GM12878 (cell line): ENCODE results near the gene WNT7A. TPM values are rescaled to one million over a fixed set of nuclear protein-coding genes. Genes with fewer than 3 reads are reported as not detected.

ENCODE experiments used
- ATAC-seq: fragments of 200-7000 bp; cut with Tn5 transposase; 3 replicates; pipeline ENCODE4 v1.9.1; 2020; ENCODE audit warnings: mild to moderate bottlenecking, moderate library complexity
- BruUV-seq: library from RNA; stranded (reverse); fragments of 400-500 nt; replicated peaks from 2 replicates; lab custom pipeline; 2021; lab: Mats Ljungman, UMichigan
- CTCF ChIA-PET: fragments of 300-600 bp; sonication (Branson Sonifier 250); formaldehyde crosslinking; extraction: SDS; loops from one replicate; lab custom pipeline; 2021; ENCODE audit warnings: inconsistent platforms; lab: Yijun Ruan, JAX
- POLR2A ChIA-PET: fragments of 350-600 bp; formaldehyde crosslinking; extraction: SDS; loops from one replicate; lab custom pipeline; 2021; ENCODE audit warnings: inconsistent platforms; lab: Charles Lee
- RAD21 ChIA-PET: fragments of 300-600 bp; sonication (Branson Sonifier 250); formaldehyde crosslinking; loops from one replicate; lab custom pipeline; 2023; ENCODE audit warnings: antibody characterized with exemption; ENCODE audit not compliant: unreplicated experiment; lab: Charles Lee
- SMC1A ChIA-PET: fragments of 300-600 bp; sonication (Branson Sonifier 250); formaldehyde crosslinking; loops from one replicate; lab custom pipeline; 2023; ENCODE audit not compliant: unreplicated experiment, uncharacterized antibody; lab: Charles Lee
- DNase-seq: peaks from one replicate; pipeline ENCODE4 v3.0.0-alpha.2; 2011; ENCODE audit warnings: low read depth, low spot score
- FAIRE-seq: peaks from 3 replicates; lab custom pipeline; 2011; peaks lifted over from hg19 to GRCh38; lab: Jason Lieb, UNC
- H2AFZ ChIP-seq: 2 replicates; pipeline ENCODE4 v1.6.0; 2011; ENCODE audit warnings: low read depth, low read length, control low read depth; ENCODE audit not compliant: control insufficient read depth
- H3K27ac ChIP-seq: 2 replicates; pipeline ENCODE4 v1.5.1; 2011; ENCODE audit warnings: control low read depth; ENCODE audit not compliant: control insufficient read depth, insufficient read depth
- H3K27me3 ChIP-seq, 2 experiments: replicated peaks in 1 of 2; 2 replicates each; pipeline versions ENCODE4 v1.6.0 to v1.6.1; 2011; ENCODE audit warnings: low read length in 1 of 2; ENCODE audit not compliant: control insufficient read depth in 2 of 2, insufficient read depth in 2 of 2
- H3K36me3 ChIP-seq, 2 experiments: 2 replicates each; pipeline ENCODE4 v1.5.1; 2011; ENCODE audit warnings: low read length in 1 of 2; ENCODE audit not compliant: control insufficient read depth in 2 of 2, insufficient read depth in 2 of 2
- H3K4me1 ChIP-seq: 2 replicates; pipeline ENCODE4 v1.6.1; 2011; ENCODE audit warnings: mild to moderate bottlenecking, low read length, moderate library complexity, mixed read lengths; ENCODE audit not compliant: control insufficient read depth, insufficient read depth
- H3K4me2 ChIP-seq: 2 replicates; pipeline ENCODE4 v1.6.0; 2011; ENCODE audit warnings: control low read depth; ENCODE audit not compliant: control insufficient read depth, insufficient read depth
- H3K4me3 ChIP-seq: fragments of 200-600 bp; sonication (generic); 2 replicates; pipeline ENCODE4 v1.5.1; 2016
- H3K79me2 ChIP-seq: 2 replicates; pipeline ENCODE4 v1.6.0; 2011; ENCODE audit warnings: low read length; ENCODE audit not compliant: control insufficient read depth, insufficient read depth
- H3K9ac ChIP-seq: 2 replicates; pipeline ENCODE4 v1.8.0; 2011; ENCODE audit warnings: low read length, control low read depth, mixed read lengths; ENCODE audit not compliant: control insufficient read depth, insufficient read depth
- H3K9me3 ChIP-seq: replicated peaks from 3 replicates; pipeline ENCODE4 v1.5.1; 2011; ENCODE audit warnings: mild to moderate bottlenecking, low read length; ENCODE audit not compliant: control insufficient read depth, insufficient read depth
- H4K20me1 ChIP-seq: 2 replicates; pipeline ENCODE4 v1.6.0; 2011; ENCODE audit not compliant: control insufficient read depth, insufficient read depth
- EGR1 ChIP-seq, 2 experiments: IDR thresholded peaks; 1 replicate in 1 of 2; 2 replicates in 1 of 2; pipeline ENCODE4 v1.6.1; 2011 to 2012; ENCODE audit warnings: low read depth in 2 of 2, low read length in 2 of 2, borderline replicate concordance in 1 of 2, mild to moderate bottlenecking in 1 of 2, moderate library complexity in 1 of 2
- IRF4 ChIP-seq: IDR thresholded peaks from 2 replicates; pipeline ENCODE4 v1.6.1; 2011; ENCODE audit warnings: low read depth, low read length
- JUNB ChIP-seq: IDR thresholded peaks from 2 replicates; pipeline ENCODE4 v1.6.1; 2016; ENCODE audit warnings: antibody characterized with exemption, mild to moderate bottlenecking
- SKIL ChIP-seq: fragments of 450-650 bp; IDR thresholded peaks from 2 replicates; pipeline ENCODE4 v1.6.1; 2017; ENCODE audit warnings: mild to moderate bottlenecking, low read depth, inconsistent platforms; ENCODE audit not compliant: poor library complexity, severe bottlenecking
- SMAD5 ChIP-seq: IDR thresholded peaks from 2 replicates; pipeline ENCODE4 v1.6.1; 2016; ENCODE audit warnings: antibody characterized with exemption, low read depth
- SREBF1 ChIP-seq: IDR thresholded peaks from 2 replicates; pipeline ENCODE4 v1.6.1; 2012; ENCODE audit warnings: mild to moderate bottlenecking, low read length
- ZBTB4 ChIP-seq: fragments of 450-650 bp; formaldehyde crosslinking; IDR thresholded peaks from 2 replicates; pipeline ENCODE4 v1.4.0; 2022; ENCODE audit warnings: mild to moderate bottlenecking, moderate library complexity
- WGBS: methylation state at CpG from one replicate; pipeline ENCODE4 v1.1.6; 2016; ENCODE audit warnings: low lambda C conversion rate; ENCODE audit not compliant: insufficient replicate concordance, insufficient coverage; ENCODE audit errors: missing lambda C conversion rate; 5-methylcytosine and 5-hydroxymethylcytosine counted together
- in situ Hi-C: fragments of 300-500 bp; cut with MboI; formaldehyde crosslinking; loops from 9 replicates; pipeline ENCODE4 v1.14.3; 2018; ENCODE audit warnings: mixed read lengths
- intact Hi-C: fragments of 100-400 bp; cut with micrococcal nuclease; formaldehyde crosslinking; loops from one replicate; pipeline ENCODE4 v1.14.2; 2022; ENCODE audit not compliant: unreplicated experiment
- polyA plus RNA-seq, 11 experiments: library from polyadenylated mRNA; depleted of rRNA in 4 of 11; unstranded in 6 of 11; stranded (reverse) in 5 of 11; fragments of >200 nt; fragmentation: Nextera tagmentation in 4 of 11; fragmentation: Illumina TruSeq in 1 of 11; extraction: Ambion mirVana in 4 of 11; extraction: Trizol in 1 of 11; gene quantifications; 1 replicate in 1 of 11; 2 replicates in 10 of 11; pipeline versions ENCODE4 v1.2.1 to v1.2.3, GENCODE V29; 2011 to 2016; ENCODE audit warnings: inconsistent platforms in 2 of 11, missing spikeins in 2 of 11, low read depth in 1 of 11
- total RNA-seq, 4 experiments: library from RNA; depleted of rRNA in 3 of 4; stranded (reverse); fragments of >200 nt in 3 of 4; fragmentation: Illumina TruSeq in 1 of 4; extraction: Trizol in 1 of 4; gene quantifications; 2 replicates each; pipeline versions ENCODE4 v1.2.1 to v1.2.3, GENCODE V29; 2013 to 2021
- TF ChIP-seq, protein P1 (sequence below): fragments of 450-650 bp; IDR thresholded peaks from 2 replicates; pipeline ENCODE4 v1.6.1; 2017; ENCODE audit warnings: low read depth, mild to moderate bottlenecking, moderate library complexity

The WNT7A gene
- total and polyA plus RNA-seq, 10 of the 15 experiments (the other 5 are each of a cell fraction or from before 2014, with no cell fraction given), result 0.08 TPM; not detected in 9

GRCh38 chr3:13835246-13835645 lies 44.6 kb downstream of the WNT7A start (continued):
- TF ChIP-seq JUNB (no peak), SMAD5 (no peak)

- WGBS, result 27% methylated on average over 12 of the region's 14 CpGs
- TF ChIP-seq SKIL, result no peak
- TF ChIP-seq, protein P1, sequence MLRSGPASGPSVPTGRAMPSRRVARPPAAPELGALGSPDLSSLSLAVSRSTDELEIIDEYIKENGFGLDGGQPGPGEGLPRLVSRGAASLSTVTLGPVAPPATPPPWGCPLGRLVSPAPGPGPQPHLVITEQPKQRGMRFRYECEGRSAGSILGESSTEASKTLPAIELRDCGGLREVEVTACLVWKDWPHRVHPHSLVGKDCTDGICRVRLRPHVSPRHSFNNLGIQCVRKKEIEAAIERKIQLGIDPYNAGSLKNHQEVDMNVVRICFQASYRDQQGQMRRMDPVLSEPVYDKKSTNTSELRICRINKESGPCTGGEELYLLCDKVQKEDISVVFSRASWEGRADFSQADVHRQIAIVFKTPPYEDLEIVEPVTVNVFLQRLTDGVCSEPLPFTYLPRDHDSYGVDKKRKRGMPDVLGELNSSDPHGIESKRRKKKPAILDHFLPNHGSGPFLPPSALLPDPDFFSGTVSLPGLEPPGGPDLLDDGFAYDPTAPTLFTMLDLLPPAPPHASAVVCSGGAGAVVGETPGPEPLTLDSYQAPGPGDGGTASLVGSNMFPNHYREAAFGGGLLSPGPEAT, result no peak
- no peak for TF ChIP-seq SREBF1
- TF ChIP-seq ZBTB4, result no peak
- no peak for TF ChIP-seq EGR1 (IDR thresholded peaks at IDR 0.05; ENCODE audit: borderline replicate concordance in 1 of 2, low read depth in 2 of 2, low read length in 2 of 2)
- no peak for TF ChIP-seq IRF4
- TF ChIP-seq, all 136 proteins: peak for 0
These were observed 45.4 kb downstream of the WNT7A start for GRCh38 chr3:13834258-13835035.

More at GRCh38 chr3:13834258-13835035, 45.4 kb downstream of the WNT7A start:
- no peaks in the 10 kb centered on the region for H3K9me3 ChIP-seq
- SMC1A ChIA-PET, result no interaction called here
- BruUV-seq, result no TSS peak
- no peak overlapping the region for H3K27ac ChIP-seq
- DNase-seq, result no peak
- H4K20me1 ChIP-seq, result no peaks in the 10 kb centered on the region
- H3K9ac ChIP-seq, result no peak overlapping the region
- no peaks in the 10 kb centered on the region for H3K4me1 ChIP-seq
- in situ Hi-C loops (no loop called here), intact Hi-C loops (loop anchor here (5.0 kb wide), 1 partner anchor 352 kb away; the partner anchor contains the start of gene HDAC11)
- no peak for FAIRE-seq
- H2AFZ ChIP-seq, result no peak overlapping the region
- ATAC-seq, result no peak
- CTCF ChIA-PET, result interaction anchor here (0.6 kb wide), 1 partner anchor 657 kb away, joined by 3 read pairs; no protein-coding TSS in a partner anchor
- H3K36me3 ChIP-seq, result no peaks in the 10 kb centered on the region
- H3K4me2 ChIP-seq, result no peak overlapping the region
- POLR2A ChIA-PET, result no interaction called here
- no peaks in the 10 kb centered on the region for H3K79me2 ChIP-seq
- peaks cover 0 to 4% of the 10 kb centered on the region in 2 experiments; a peak in 3 of 4 replicates for H3K27me3 ChIP-seq
- RAD21 ChIA-PET, result no interaction called here
- no peak overlapping the region for H3K4me3 ChIP-seq
